Activated CD8-positive, alpha-beta memory T cell treated with anti-CD3 and anti-CD28 coated beads, Interleukin-2, amount 50 U/mL, for 24 hours (primary cell): Measurements from ENCODE around the gene HSD11B1.

Experiments used
- DNase-seq: peaks from one replicate; pipeline ENCODE4 v3.0.0-alpha.2; 2020; ENCODE audit errors: extremely low read depth

Gene HSD11B1

DNA sequence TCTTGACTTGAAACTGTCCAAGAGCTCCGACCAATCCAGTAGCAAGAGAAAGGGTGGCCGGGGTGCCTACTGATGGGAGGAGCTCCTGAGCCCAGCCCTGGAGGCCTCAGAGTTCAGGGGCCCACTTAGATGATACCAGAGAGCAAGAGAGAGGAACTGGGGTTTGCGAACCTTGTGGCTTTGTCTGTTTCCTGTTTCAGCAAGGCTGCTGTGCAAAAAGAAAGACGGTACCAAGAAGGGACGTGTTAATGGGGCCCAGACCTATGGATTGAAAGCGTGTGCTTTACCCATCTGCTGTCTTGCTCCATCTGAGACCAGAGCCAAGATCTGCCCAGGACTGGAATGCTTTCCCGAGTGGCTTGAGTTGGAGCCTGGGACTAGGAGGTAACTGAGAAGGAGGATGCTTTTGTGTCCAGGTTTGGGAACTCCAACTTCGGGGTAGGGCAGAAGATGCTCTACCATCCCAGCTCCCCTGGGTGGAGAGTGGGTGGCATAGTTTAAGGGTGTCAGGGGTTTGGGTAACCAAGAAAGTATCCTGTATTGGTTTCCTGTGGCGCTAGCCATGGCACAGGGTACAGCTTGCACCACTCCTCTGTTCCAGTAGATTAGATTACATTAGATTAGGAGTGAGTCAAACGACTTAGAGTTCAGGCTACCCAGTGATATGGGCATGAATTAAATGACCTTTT lies 51.4 kb downstream of the HSD11B1 start, which contains the start of gene TRAF3IP3:
TSS of gene TRAF3IP3 (plus strand) at position 128 of the 689 bp plus-strand sequence. CDS start 3,987 bp downstream, outside the sequence.
- peak; percentile 59 for DNase-seq

DNA sequence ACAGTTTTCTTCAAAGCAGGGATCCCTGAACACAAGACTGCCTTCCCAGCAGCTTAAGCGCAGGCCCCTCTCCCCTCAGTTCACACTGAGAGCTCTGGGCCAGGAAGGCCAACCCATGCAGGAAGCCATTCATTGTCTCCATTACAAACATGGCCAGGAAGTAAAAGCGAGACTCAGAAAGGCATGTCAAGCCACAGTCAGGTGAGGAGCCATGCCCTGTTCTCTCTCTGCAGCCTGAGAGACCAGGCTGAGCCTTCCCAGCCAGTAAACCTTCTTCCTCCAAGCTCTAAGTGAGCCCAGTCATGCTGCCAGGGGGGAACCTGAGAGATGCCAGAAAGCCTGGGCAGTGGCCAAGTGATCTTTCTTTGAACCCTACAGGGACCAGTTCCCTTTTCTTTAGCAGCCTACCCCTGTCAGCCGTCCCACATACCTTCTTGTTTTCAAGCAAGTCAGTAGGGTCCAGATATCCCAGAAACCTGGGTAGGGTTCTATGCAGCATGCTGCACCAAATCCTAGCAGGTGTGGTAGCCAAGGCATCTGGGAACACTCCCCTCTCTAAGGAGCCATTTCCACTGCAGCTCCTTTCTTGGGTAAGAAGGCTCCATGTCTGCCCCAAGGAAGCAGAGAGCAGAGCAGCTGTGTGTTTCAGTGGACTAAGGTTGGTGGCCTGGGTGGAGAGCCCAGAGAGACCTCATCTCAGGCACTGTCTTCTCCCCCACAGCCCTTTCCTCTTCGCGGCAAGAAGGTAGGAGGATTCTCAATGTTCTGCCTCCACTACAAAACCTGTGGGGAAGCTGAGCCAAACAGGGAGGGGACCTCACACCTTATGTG lies 52.2 kb downstream of the HSD11B1 start:
- no peak for DNase-seq

DNA sequence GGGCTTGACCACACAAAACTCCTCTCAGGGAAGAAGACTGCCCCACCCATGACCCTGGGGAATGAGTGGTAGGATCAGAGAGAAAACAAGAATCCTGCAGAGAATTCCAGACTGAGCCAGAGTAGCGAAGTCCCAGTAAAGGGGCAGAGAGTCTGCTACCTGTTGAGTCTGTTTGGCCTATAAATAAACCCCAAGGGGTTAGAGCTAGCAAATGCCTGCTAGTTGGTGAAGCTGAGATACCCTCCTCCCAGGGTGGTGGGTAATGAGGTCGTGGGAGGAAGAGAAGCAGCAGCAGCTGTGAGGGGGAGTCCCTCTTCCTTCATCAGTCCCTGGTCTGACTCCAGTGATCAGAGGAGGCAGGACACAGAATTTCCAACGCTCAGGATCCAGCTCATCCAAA lies 53.8 kb downstream of the HSD11B1 start:
- no peak for DNase-seq

DNA sequence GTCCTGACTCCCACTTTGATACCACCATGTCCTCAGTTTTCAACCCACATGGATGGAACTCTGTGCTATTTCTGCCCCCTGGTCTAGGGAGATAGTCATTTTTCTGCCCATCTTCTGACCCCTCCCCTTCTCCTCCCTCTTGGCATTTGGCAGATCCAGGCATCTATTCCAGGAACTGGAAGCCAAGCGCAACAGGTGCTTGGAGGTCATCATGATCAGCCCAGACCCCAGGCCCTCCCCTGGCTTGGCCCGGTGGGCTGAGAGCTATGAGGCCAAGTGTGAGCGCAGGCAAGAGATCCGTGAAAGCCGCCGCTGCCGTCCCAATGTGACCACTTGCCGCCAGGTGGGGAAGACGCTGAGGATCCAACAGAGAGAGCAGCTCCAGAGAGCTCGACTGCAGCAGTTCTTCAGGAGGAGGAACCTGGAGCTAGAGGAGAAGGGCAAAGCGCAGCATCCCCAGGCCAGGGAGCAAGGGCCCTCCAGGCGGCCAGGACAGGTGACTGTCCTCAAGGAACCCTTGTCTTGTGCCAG lies 55.2 kb downstream of the HSD11B1 start:
- no peak for DNase-seq

DNA sequence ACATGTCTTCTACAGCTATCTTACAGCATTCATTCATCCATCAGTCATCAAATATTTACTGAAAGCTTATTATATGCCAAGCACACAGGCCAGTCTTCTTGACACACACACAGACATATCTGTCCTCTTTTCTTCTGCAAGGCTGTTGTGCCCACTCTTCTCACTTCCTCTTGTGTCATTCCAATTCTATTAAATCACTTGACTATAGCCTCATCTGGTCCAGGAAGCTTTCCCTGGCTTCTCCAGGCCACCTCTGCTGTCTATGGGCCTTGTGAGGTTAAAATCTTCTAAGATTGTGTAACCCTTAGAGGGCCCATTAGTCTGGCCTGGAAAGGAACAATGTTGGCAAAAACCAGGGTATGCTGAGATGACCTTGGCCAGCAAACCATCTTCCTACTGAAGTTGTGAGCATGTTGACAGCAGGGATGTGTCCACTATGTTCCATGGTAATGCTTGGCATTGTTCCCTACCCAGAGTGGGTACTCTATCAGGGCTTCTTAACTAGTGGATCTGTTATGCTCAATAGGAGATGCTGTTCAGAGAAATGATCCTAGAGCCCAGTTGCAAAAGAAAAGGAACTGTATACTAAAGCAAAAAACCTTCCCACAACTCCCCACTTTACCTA lies 56.5 kb downstream of the HSD11B1 start:
- DNase-seq, result no peak

DNA sequence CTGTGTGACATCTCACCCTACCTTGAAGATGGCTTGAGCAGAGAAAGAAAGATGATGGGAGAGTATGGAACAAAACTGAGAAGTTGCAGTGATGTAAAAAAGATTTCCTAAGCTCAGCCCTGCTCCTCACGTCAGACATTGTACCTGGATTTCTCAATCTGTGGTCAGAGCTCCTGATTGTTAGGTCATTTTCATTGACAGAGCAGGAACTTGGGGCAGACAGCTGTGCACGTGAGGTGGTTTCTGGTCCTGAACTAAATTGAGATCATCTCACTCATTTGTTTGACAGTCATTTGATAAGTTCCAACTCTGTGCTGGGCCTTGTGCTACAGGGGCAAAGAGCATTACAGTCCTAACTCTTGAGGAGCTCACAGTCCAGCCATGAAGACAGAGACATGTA lies 61.4 kb downstream of the HSD11B1 start:
- no peak for DNase-seq

DNA sequence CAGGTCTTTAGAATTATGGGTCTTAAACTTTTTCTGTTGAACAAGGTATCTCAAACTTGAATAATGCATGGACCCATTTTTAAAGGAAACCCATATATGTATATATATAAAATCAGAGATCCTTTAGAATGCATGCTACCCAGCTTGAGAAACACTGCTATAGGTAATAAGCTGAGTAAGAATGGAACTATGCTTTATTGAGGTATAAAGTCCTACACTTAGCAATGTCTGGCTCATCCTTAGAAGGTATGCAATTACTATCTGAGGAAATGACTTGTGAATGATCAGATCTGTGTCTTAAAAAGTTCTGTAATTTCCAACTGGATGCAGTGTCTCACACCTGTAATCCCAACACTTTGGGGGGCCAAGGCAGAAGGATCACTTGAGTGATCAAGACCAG lies 62.5 kb downstream of the HSD11B1 start:
- DNase-seq, result no peak

DNA sequence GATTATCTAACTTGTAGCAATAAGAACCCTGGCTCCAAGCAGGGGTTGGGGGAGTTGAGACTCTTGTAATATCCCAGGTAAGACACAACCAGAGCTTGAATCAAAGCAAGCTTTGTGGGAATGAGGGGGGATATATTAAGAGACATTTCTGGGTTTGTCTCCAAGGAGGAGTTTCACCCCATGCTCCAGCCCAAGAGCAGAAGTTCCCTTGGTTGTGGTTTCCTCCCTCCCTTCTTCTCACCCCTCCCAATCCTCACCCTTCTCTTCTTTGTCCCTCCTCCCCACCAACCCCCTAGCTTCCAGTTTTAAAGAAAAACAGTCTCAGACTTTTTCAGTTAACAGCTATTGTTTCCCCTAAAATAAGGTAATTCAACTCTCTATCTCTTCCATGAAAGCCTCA lies 63.1 kb downstream of the HSD11B1 start:
- no peak for DNase-seq

DNA sequence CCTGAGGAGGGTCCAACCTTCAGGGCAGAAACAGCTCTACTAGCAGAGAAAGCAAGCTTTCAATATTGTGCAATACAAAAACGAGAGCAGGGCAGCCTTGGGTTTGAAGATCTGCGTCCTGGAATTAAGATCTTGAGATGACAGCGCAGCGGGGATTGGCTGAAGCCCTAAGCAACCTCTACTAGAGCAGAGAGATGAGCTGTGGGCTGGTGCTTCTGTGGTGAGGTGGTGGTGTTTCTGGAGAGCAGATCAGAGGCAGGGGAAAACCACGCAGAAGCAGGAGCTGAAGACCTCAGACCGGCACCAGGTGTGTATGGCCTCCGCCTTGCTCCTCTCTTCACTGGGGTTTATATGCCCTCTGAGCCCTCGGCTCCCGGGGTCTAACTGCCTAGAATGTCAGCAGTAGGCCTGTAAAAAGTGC lies 63.7 kb downstream of the HSD11B1 start:
- DNase-seq, result peak; percentile 71

DNA sequence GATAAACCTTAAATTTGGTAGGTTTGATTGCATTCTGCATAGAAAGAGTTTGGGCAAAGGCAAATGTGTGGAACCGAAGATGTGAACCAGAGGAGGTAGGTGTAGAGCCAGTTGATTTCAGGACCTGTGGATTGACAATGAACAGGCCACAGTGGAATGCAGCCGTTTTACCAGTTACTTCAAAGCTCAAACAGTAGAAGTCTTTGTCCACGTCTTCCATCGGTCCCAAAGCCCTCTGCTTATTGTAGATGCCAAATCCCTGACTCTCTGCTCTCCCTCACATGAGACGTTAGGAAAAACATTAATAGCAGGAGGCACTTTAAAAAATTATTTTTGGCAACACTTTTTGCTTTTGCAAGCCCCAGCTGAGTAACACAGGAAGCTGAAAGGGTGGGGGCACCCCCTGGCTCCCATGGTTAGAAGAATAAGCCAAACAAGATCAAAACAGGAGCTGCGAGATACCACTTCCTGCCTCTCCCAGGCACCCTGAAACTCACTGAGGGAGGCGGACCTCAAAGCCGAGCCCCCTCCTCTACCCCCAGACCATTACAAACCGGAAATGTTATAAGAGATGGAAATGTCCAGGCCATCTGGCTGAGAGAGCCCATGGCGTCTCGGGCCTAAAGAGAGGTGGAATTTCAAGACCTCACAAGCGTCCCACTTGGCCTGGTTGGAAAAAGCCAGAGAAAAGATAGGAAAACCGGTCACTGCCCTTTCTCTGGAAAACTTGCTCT lies 64.7 kb downstream of the HSD11B1 start:
- peak; percentile 57 for DNase-seq

DNA sequence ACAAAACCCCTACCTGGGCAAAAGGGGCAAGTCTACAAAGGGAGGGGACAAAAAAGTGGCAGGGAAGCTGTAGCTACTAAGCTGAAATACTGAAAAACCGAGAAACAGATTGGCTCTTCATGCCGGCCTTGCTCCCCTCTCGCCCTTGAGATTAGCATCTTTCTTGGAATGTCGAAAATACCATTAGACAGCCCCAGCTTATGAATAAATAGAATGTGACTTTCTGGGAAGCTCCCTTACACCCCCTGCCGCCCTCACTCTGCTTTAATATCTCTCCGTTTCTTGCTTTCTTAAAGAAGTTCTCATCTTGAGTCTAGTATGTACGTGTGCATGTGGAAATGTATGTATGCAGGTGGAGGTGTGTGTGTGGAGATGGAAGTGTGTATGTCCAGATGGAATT lies 65.3 kb downstream of the HSD11B1 start:
- DNase-seq, result no peak

DNA sequence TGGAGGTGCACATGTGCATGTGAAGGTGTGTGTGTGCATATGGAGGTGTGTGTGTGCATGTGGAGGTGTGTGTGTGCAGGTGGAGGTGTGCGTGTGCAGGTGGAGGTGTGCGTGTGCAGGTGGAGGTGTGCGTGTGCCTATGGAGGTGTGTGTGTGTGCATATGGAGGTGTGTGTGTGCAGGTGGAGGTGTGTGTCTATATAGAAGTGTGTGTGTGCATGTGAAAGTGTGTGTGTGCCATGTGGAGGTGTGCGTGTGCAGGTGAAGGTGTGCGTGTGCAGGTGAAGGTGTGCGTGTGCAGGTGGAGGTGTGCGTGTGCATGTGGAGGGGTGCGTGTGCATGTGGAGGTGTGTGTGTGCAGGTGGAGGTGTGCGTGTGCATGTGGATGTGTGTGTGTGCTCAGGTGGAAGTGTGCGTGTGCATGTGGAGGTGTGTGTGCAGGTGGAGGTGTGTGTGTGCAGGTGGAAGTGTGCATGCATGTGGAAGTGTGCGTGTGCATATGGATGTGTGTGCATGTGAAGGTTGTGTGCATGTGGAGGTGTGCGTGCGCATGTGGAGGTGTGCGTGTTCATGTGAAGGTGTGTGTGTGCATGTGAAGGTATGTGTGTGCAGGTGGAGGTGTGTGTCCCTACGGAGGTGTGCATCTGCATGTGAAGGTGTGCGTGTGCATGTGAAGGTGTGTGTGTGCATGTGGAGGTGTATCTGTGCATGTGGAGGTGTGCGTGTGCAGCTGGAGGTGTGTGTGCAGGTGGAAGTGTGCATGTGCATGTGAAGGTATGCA lies 66.2 kb downstream of the HSD11B1 start:
- no peak for DNase-seq

DNA sequence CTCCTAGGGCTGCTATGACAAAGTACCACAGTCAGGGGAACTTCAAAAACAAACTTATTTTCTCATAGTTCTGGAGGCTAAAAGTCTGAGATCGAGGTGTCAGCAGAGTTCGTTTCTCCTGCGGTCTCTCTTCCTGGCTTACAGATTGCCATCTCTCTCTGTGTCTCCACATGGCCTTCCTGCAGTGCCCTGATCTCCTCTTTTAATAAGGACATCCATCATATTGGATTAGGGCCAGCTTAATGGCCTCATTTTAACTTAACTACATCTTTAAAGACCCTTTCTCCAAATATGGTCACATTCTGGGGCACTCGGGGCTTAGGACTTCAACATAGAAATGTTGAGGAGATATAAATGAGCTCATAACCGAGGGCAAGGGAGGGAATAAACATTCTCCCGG lies 67.5 kb downstream of the HSD11B1 start:
- no peak for DNase-seq

DNA sequence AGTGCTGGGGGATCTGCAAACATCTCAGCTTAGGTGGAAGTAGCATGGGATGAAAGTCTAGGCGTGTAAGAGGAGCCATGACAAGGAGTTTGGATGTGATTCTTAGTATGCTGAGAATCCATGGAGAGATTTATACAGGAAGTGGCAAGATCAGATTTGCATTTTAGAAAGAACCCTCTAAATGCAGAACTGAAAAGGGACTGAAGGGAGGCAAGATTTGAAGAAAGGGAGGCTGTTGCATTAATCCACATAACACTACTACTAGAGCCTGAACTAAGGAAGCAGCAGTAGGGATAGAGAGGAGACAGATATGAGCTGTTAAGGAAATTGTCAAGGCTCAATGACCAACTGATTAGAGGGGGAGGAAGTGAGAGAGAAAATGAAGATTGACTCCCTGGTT lies 69.9 kb downstream of the HSD11B1 start:
- DNase-seq, result no peak

DNA sequence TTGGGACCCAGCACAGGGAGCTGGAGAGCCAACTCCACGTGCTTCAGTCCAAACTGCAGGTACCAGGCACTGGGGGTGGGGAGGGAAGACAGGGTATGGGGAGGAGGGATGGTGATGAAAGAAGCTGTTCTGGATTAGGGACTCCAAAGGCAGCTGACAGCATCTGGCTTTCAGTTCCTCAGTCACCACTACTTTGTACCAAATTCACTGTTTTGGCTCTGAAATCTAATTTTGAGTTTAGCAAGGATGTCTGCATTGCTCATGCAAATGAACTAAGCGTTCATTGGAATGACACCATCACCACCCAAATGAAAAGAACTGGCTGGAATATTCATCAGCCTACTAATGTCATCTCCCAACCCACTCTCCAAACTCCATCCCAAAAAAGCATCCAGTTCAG lies 71.0 kb downstream of the HSD11B1 start:
- no peak for DNase-seq

DNA sequence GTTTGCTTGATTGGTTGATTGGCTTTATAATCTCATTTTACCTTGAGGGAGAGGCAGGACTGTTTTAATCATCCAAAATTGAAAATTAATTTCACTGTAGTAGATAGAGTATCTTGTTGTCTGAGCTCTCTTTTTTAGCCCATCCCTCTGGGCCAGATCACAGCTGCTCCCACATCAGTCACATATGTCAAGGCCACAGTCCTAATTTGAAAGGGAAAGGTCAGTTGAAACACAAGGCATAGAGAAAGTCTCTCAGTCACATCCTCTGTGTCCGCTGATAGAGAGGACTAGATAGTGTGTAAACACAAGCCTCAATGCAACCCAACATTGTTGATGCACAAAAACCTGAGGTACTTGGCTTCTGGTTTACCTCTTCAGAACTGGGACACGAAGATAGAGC lies 72.9 kb downstream of the HSD11B1 start:
- no peak for DNase-seq

DNA sequence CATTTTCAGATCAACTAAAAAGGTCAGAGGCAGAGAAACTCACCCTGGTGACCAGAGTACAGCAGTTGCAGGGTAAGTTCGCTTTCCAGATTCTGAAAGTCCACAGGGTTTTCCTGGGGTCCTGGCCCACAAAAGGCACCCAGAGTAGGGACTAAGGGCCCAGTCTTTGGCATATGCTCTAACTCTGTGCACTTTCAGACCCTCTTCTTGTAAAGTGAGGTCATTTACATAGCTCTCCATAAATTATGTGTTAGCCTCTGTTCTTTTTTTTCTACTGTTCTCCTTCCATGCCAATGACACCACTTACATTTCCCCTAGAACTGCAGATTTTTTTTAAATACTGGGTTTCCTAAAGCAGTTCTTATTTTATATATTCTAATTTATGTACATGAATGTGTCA lies 73.5 kb downstream of the HSD11B1 start:
- DNase-seq, result no peak

DNA sequence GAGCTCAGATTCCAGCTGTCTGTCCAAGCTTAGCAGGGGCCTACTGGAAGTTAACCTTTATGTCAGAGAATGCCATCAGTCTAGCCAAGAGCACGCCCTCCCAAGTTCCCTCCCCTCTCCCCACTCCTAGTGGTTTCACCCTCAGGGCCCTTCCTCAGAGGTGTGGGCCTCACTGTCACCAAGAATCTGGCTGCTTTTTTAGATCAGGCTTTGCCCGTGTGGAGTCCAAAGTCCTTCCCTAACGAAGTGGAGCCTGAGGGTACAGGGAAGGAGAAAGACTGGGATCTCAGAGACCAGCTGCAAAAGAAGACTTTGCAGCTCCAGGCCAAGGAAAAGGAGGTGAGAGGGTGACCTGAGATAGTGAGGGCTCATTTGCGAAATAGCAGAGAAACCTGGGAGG lies 75.6 kb downstream of the HSD11B1 start:
- DNase-seq, result no peak

DNA sequence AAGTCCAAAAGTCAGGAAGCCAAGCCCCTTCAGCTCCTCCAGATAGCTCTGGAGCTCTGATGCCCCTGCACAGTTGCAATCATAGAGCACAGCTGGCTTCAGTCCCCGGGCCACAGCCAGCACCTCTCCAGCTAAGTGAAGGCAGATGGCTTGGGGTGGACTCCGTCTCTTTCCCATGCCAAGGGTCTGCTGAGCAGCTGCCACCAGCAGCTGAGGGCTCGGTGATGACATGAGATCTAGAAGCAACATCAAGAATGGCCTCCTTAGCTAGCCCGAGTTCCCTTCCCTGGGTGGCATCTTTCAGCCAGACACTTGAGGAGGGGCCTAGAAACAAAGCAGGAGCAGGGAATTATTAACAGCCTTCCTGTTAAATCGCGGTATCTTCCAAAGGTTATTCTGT lies 78.7 kb downstream of the HSD11B1 start:
- DNase-seq, result no peak
